Ishikawa (cell line): ENCODE data around the gene PLCL1.

ENCODE experiments used
- CEBPB ChIP-seq: IDR thresholded peaks from 2 replicates; pipeline ENCODE4 v1.6.1; 2012
- EGR1 ChIP-seq: IDR thresholded peaks from 2 replicates; pipeline ENCODE4 v1.6.1; 2012
- EP300 ChIP-seq: IDR thresholded peaks from 2 replicates; pipeline ENCODE4 v1.6.1; 2012; ENCODE audit warnings: borderline replicate concordance
- TEAD4 ChIP-seq: IDR thresholded peaks from 2 replicates; pipeline ENCODE4 v1.6.1; 2012
- YY1 ChIP-seq: IDR thresholded peaks from 2 replicates; pipeline ENCODE4 v1.6.1; 2012; ENCODE audit warnings: low read depth
- ZBTB7A ChIP-seq: IDR thresholded peaks from 2 replicates; pipeline ENCODE4 v1.6.1; 2012; ENCODE audit warnings: low read depth

GRCh38 chr2:198100346-198100745 is 296.0 kb downstream of the PLCL1 start:
- no peak for TF ChIP-seq EP300
- no peak for TF ChIP-seq EGR1
- TF ChIP-seq TEAD4: no peak
- TF ChIP-seq YY1: no peak
- TF ChIP-seq CEBPB: no peak
- no peak for TF ChIP-seq ZBTB7A
